Panc1 (cell line): ENCODE results near the gene GPX7. TPM values are rescaled to one million over a fixed set of nuclear protein-coding genes. Genes with fewer than 3 reads are reported as not detected.

Experiments used
- ATAC-seq: fragments of 200-7000 bp; cut with Tn5 transposase; 2 replicates; pipeline ENCODE4 v1.9.1; 2020; ENCODE audit warnings: mild to moderate bottlenecking, moderate library complexity
- BruUV-seq: library from RNA; stranded (reverse); fragments of 400-500 nt; replicated peaks from 2 replicates; lab custom pipeline; 2021; lab: Mats Ljungman, UMichigan
- CTCF ChIA-PET: fragments of 300-600 bp; sonication (Branson Sonifier 250); formaldehyde crosslinking; loops from one replicate; lab custom pipeline; 2022; ENCODE audit warnings: antibody characterized with exemption; lab: Charles Lee
- POLR2A ChIA-PET: fragments of 300-600 bp; sonication (Branson Sonifier 250); formaldehyde crosslinking; loops from one replicate; lab custom pipeline; 2022; ENCODE audit warnings: antibody characterized with exemption; lab: Charles Lee
- DNase-seq: peaks from one replicate; pipeline ENCODE4 v3.0.0-alpha.2; 2010; ENCODE audit warnings: low read depth, low spot score
- H3K27ac ChIP-seq: 2 replicates; pipeline ENCODE4 v1.5.1; 2011; ENCODE audit warnings: mild to moderate bottlenecking, low read length, inconsistent platforms
- H3K27me3 ChIP-seq: fragments of 200-500 bp; sonication (Bioruptor generic); 2 replicates; pipeline ENCODE4 v1.6.0; 2014; ENCODE audit warnings: low read length, inconsistent platforms; ENCODE audit not compliant: control insufficient read depth, insufficient read depth
- H3K36me3 ChIP-seq: fragments of 200-500 bp; sonication (Bioruptor generic); 2 replicates; pipeline ENCODE4 v1.5.1; 2014; ENCODE audit warnings: inconsistent platforms, mild to moderate bottlenecking, low read length, moderate library complexity; ENCODE audit not compliant: control insufficient read depth, insufficient read depth
- H3K4me1 ChIP-seq: 2 replicates; pipeline ENCODE4 v1.5.1; 2011; ENCODE audit warnings: inconsistent platforms, mild to moderate bottlenecking, low read length, moderate library complexity; ENCODE audit not compliant: control insufficient read depth, insufficient read depth
- H3K4me3 ChIP-seq, 2 experiments: 2 replicates each; pipeline ENCODE4 v1.5.1; 2011 to 2012; ENCODE audit warnings: low read depth in 2 of 2, low read length in 2 of 2, mild to moderate bottlenecking in 2 of 2, inconsistent platforms in 1 of 2, moderate library complexity in 1 of 2
- H3K9me3 ChIP-seq: fragments of 200-500 bp; sonication (Bioruptor generic); 2 replicates; pipeline ENCODE4 v1.5.1; 2014; ENCODE audit warnings: low read depth, mild to moderate bottlenecking, inconsistent platforms, low read length, moderate library complexity; ENCODE audit not compliant: control insufficient read depth, insufficient read depth
- CTCF ChIP-seq: fragments of 450-650 bp; IDR thresholded peaks from 2 replicates; pipeline ENCODE4 v1.5.1; 2017; ENCODE audit warnings: mild to moderate bottlenecking
- POLR2AphosphoS5 ChIP-seq: IDR thresholded peaks from 2 replicates; pipeline ENCODE4 v1.6.1; 2012; ENCODE audit warnings: mild to moderate bottlenecking, low read depth, low read length, moderate library complexity
- SIN3A ChIP-seq: IDR thresholded peaks from 2 replicates; pipeline ENCODE4 v1.6.1; 2012; ENCODE audit warnings: low read depth, mild to moderate bottlenecking, low read length, moderate library complexity, borderline replicate concordance; ENCODE audit not compliant: insufficient read depth
- TCF7L2 ChIP-seq: IDR thresholded peaks from 2 replicates; pipeline ENCODE4 v1.6.1; 2011; ENCODE audit warnings: mild to moderate bottlenecking, low read depth, low read length, inconsistent platforms
- in situ Hi-C: cut with HindIII; loops from 2 replicates; pipeline ENCODE4 v1.10.0; 2016; ENCODE audit warnings: low sequenced_read_pairs, low pct_unique_long_range_greater_than_20kb
- intact Hi-C: fragments of 100-400 bp; cut with micrococcal nuclease; formaldehyde crosslinking; loops from one replicate; pipeline ENCODE4 v1.10.0; 2022; ENCODE audit not compliant: unreplicated experiment
- total RNA-seq: library from RNA; stranded (reverse); gene quantifications from one replicate; pipeline ENCODE4 v1.2.1, GENCODE V29; 2021; ENCODE audit not compliant: unreplicated experiment
- TF ChIP-seq, protein P1 (sequence below), 2 experiments: IDR thresholded peaks; 2 replicates each; pipeline ENCODE4 v1.6.1; 2011 to 2012; ENCODE audit warnings: low read depth in 2 of 2, control low read depth in 1 of 2, low read length in 1 of 2, mild to moderate bottlenecking in 1 of 2, moderate library complexity in 1 of 2; ENCODE audit not compliant: insufficient read depth in 1 of 2

The GPX7 gene
- total RNA-seq, 1 experiment from 2014 or later = 11.2 TPM

DNA sequence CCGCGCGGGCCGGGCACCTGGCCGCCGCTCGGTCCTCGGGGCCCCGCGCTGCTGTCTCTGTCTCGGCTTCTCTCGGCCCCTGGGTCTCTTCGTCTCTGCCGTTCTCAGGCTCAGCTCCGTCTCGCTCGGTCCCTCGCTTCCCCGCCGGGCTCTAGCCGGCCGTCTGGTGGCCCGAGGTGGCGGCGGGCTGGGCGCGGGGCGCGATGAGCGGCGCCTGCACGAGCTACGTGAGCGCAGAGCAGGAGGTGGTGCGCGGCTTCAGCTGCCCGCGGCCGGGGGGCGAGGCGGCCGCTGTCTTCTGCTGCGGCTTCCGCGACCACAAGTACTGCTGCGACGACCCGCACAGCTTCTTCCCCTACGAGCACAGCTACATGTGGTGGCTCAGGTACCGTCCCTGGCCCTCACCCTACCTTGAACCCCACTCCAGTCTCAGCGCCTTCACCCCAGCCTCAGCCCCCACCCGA lies 31.2 kb downstream of the GPX7 start:
- DNase-seq = no peak
- ChIA-PET CTCF (interaction anchor here (0.5 kb wide), 1 partner anchor 20 kb away, joined by 8 read pairs; no protein-coding TSS in a partner anchor), POLR2A (interaction anchor here (0.5 kb wide), 1 partner anchor 10 kb away, joined by 4 read pairs; no protein-coding TSS in a partner anchor)
- BruUV-seq = no TSS peak
- TF ChIP-seq CTCF (no peak), POLR2AphosphoS5 (no peak), SIN3A (no peak), TCF7L2 (no peak)
- TF ChIP-seq, protein P1, sequence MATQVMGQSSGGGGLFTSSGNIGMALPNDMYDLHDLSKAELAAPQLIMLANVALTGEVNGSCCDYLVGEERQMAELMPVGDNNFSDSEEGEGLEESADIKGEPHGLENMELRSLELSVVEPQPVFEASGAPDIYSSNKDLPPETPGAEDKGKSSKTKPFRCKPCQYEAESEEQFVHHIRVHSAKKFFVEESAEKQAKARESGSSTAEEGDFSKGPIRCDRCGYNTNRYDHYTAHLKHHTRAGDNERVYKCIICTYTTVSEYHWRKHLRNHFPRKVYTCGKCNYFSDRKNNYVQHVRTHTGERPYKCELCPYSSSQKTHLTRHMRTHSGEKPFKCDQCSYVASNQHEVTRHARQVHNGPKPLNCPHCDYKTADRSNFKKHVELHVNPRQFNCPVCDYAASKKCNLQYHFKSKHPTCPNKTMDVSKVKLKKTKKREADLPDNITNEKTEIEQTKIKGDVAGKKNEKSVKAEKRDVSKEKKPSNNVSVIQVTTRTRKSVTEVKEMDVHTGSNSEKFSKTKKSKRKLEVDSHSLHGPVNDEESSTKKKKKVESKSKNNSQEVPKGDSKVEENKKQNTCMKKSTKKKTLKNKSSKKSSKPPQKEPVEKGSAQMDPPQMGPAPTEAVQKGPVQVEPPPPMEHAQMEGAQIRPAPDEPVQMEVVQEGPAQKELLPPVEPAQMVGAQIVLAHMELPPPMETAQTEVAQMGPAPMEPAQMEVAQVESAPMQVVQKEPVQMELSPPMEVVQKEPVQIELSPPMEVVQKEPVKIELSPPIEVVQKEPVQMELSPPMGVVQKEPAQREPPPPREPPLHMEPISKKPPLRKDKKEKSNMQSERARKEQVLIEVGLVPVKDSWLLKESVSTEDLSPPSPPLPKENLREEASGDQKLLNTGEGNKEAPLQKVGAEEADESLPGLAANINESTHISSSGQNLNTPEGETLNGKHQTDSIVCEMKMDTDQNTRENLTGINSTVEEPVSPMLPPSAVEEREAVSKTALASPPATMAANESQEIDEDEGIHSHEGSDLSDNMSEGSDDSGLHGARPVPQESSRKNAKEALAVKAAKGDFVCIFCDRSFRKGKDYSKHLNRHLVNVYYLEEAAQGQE (IDR thresholded peaks at IDR 0.05; ENCODE audit: insufficient read depth in 1 of 2, low read depth in 2 of 2, low read length in 1 of 2) = no peak
- intact Hi-C loops = no loop called here
- peak; percentile 62 for ATAC-seq
- Histone ChIP-seq H3K27me3 (peaks cover 16% of the 10 kb centered on the region), H3K4me3 (peak overlapping the region; percentile 28 to 32; a peak in 3 of 4 replicates), H3K9me3 (no peaks in the 10 kb centered on the region), H3K36me3 (no peaks in the 10 kb centered on the region), H3K27ac (no peak overlapping the region), H3K4me1 (no peaks in the 10 kb centered on the region)
- in situ Hi-C loops = no loop called here

DNA sequence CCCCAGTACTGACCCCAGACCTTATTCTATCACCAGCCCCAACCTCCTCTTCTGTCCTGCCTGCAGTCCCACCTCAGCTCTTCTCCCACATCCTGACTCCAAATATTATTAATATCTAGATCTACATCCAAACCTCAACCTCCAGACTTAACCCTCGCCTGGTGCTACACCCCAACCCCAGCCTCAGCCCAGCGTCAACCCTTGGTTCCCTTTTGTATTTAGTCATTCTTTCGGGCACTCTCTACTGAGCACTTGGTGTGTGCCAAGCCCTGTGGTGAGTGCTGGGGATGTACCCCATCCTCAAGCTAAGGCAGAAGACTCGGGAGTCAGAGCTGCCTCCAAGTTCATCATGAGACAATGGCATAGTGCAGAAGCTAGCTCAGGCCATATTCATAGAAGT lies 31.9 kb downstream of the GPX7 start:
- Histone ChIP-seq H3K4me1 (no peaks in the 10 kb centered on the region), H3K27me3 (peaks cover 16% of the 10 kb centered on the region), H3K36me3 (no peaks in the 10 kb centered on the region), H3K4me3 (no peak overlapping the region), H3K9me3 (no peaks in the 10 kb centered on the region), H3K27ac (no peak overlapping the region)
- CTCF ChIA-PET = no interaction called here
- POLR2A ChIA-PET = no interaction called here
- intact Hi-C loops (no loop called here), in situ Hi-C loops (no loop called here)
- ATAC-seq (no peak), DNase-seq (no peak)
- no TSS peak for BruUV-seq
- TF ChIP-seq POLR2AphosphoS5 = no peak
- TF ChIP-seq, protein P1 (IDR thresholded peaks at IDR 0.05; ENCODE audit: insufficient read depth in 1 of 2, low read depth in 2 of 2, low read length in 1 of 2) = no peak
- no peak for TF ChIP-seq TCF7L2
- no peak for TF ChIP-seq CTCF
- TF ChIP-seq SIN3A = no peak
